Fibroblast of the aortic adventitia (primary cell): Measurements from ENCODE around the gene RTP4. TPM values are rescaled to one million over a fixed set of nuclear protein-coding genes. Genes with fewer than 3 reads are reported as not detected.

Source experiments
- DNase-seq: peaks from one replicate; pipeline ENCODE4 v3.0.0-alpha.2; 2010; ENCODE audit warnings: low read depth
- H3K4me3 ChIP-seq: 2 replicates; pipeline ENCODE4 v1.5.1; 2011; ENCODE audit warnings: low read depth, mild to moderate bottlenecking, control low read depth, low read length, moderate library complexity
- CTCF ChIP-seq: IDR thresholded peaks from 2 replicates; pipeline ENCODE4 v1.5.1; 2011; ENCODE audit warnings: mild to moderate bottlenecking, low read length, control low read depth, inconsistent platforms; ENCODE audit not compliant: insufficient read depth
- total RNA-seq: library from RNA; depleted of rRNA; stranded (reverse); fragments of >200 nt; gene quantifications from 2 replicates; pipeline ENCODE4 v1.2.3, GENCODE V29; 2012; ENCODE audit warnings: low replicate concordance

RTP4 gene
- total RNA-seq, 1 donor = 2.8 TPM

- no peak for TF ChIP-seq CTCF
- DNase-seq = no peak
- H3K4me3 ChIP-seq = no peak overlapping the region
Observed at GRCh38 chr3:187383246-187383645, 15.1 kb downstream of the RTP4 start.

DNA sequence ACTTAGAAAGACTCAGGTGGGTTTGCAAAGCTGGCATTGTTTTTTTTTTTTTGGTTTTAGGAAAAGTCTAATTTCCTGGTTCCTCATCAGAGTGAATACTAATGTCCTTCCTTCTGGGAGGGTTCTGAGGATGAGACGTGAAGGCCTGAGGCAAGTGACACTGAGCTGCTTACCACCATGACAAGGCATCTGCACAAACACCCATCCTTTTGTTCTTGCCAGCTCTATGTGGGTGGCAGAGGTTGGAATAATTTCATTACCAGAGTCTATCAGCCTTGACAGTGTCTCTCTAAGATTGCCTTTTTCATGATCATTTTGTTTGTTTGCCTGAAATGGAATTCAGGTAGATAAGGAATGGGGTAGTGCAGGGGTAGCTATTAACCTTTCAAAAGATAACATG lies 17.1 kb downstream of the RTP4 start:
- no peak overlapping the region for H3K4me3 ChIP-seq
- DNase-seq = no peak
- TF ChIP-seq CTCF = no peak

- no peak for DNase-seq
- no peak overlapping the region for H3K4me3 ChIP-seq
- no peak for TF ChIP-seq CTCF
Observed at GRCh38 chr3:187396661-187397060, 28.5 kb downstream of the RTP4 start.

GRCh38 chr3:187398955-187399354 lies 30.8 kb downstream of the RTP4 start:
- TF ChIP-seq CTCF = no peak
- DNase-seq = no peak
- H3K4me3 ChIP-seq = no peak overlapping the region

DNA sequence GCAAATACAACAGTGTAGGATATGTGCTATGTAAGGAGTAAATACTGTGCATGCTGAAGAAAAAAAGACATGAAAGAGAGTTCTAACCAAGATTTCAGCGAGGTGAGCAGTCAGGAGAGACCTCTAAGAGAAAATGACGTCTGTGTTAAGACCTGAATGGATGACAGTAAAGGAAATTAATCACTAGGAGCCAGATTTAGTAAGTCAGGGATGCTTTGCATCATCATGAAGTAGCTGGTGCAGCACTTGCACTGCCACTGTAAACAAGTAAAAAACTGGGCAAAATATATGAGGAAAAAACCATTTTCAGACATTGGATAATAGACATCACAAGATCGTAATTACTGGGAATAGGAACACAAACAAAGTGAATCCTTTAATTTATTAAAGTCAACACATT lies 32.6 kb downstream of the RTP4 start:
- no peak overlapping the region for H3K4me3 ChIP-seq
- DNase-seq = no peak
- TF ChIP-seq CTCF = no peak

DNA sequence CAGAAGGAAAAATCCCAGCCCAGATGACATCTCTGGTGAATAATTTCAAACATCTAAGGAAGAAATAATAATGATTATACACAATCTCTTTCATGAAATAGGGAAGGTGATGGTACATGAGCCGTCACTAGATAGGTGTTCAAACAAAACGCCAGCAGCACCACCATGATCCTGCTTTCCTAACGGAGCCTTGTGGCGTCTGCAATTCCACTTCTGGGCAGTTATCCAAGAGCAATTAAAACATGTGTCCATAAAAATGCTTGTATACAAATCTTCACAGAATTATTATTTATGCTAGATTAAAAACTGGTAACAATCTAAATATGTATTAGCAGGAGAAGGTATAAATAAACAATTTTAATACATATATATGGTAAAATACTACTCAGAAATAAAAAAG lies 33.7 kb downstream of the RTP4 start:
- no peak for TF ChIP-seq CTCF
- no peak for DNase-seq
- H3K4me3 ChIP-seq = no peak overlapping the region

DNA sequence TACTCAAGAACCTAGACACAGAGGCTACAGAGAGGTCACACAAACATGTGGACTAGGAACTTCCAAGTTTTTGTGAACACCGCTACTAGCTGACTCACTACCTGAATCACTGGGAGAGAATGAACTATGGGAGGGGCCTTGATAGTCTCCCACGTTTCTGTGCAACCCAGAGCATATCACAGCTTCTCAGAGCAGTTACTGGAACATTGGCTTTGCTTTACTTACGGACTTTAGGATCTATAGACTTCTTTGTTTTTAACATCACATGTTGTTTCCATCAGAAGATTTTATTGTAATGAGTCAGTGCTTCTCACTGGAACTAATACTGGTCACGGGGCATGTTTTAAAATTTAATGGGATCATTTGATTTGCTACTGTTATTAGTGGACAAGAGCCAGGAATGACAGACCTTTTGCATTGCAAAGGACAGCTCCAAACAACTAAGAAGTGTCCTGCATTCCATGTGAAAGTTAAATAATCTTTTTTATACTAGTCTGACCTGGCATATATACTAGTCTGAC lies 35.6 kb downstream of the RTP4 start:
- DNase-seq = peak; percentile 95
- no peak overlapping the region for H3K4me3 ChIP-seq
- TF ChIP-seq CTCF = no peak
